HG02973 (cell line): ENCODE measurements around the gene PRKCB.

Experiments
- ATAC-seq: cut with Tn5 transposase; IDR thresholded peaks from one replicate; pipeline ENCODE4 v1.9.1; 2021; ENCODE audit warnings: moderate library complexity; ENCODE audit not compliant: unreplicated experiment

Gene PRKCB

GRCh38 chr16:23835390-23836077, at the start of gene PRKCB:
Gene PRKCB (plus strand): TSS chr16:23835983.
- peak; percentile 68 for ATAC-seq

GRCh38 chr16:23786964-23787561, 48.7 kb upstream of the PRKCB start:
- ATAC-seq: no peak

DNA sequence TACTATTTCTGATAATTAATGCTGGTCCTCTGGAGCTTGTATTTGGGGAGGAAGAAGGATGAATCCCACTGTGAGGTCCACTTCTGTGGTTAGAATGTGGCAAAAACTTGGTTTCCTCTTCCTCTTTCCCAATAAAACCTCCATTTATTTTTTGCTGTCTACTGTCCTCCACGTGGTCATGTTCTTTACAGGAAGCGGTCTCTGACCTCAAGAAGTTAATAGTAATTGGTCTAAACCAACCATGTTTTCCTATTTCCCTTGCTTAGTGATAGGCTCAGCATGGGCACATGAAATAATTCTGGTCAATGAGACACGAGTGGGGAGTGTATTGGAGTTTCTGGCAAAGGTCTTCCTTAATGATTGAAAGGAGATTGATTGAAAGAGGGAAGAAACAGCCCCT, 47.1 kb upstream of the PRKCB start:
- no peak for ATAC-seq

GRCh38 chr16:23795378-23795777, 40.4 kb upstream of the PRKCB start:
- ATAC-seq: no peak

- no peak for ATAC-seq
These were observed 38.8 kb upstream of the PRKCB start for GRCh38 chr16:23796941-23797340.

DNA sequence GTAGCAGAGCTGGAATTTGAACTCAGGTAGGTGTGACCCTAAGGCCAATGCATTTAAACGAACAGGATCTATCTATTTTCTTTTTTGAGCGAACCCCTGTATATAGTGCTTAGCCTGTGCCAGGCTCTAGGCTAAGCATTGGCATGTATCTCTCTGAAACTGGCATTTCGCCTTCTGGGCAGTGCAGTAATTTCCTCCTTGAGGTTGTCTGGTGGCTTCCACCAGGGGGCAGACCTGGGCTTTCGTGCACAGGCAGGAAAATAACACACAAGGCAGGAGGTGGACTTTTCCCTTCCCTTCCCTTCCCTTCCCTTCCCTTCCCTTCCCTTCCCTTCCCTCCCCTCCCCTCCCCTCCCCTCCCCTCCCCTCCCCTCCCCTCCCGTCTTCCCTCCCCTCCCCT, 34.4 kb upstream of the PRKCB start:
- no peak for ATAC-seq

GRCh38 chr16:23802776-23803175, 33.0 kb upstream of the PRKCB start:
- no peak for ATAC-seq

DNA sequence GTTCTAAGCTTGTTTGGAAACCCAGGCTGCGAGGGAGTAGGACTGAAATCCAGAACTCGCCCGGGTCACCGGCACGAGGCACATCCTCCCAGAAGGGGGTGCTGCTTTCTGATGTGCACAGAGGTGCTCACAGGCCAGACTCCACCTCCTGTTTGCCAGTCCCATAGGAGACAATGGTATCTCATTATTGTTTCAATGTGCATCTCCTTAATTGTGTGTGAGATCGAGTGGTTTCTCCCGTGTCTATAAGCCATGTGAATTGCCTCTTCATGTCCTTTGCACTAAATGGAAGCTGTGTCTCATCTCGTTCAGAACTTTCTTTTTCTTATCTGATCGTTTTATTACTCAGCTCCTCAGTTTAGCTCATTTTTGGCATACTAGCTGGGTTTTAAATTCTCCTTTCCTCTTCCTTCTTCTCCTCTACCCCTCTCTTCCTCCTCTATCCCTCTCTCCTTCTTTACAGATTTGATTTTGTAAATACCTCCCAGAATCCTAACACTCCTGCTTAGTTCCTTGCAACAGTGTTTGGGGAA, 32.1 kb upstream of the PRKCB start:
- peak; percentile 71 for ATAC-seq

GRCh38 chr16:23807028-23807427, 28.8 kb upstream of the PRKCB start:
- ATAC-seq: no peak

GRCh38 chr16:23821467-23821866, 14.3 kb upstream of the PRKCB start:
- ATAC-seq: no peak

DNA sequence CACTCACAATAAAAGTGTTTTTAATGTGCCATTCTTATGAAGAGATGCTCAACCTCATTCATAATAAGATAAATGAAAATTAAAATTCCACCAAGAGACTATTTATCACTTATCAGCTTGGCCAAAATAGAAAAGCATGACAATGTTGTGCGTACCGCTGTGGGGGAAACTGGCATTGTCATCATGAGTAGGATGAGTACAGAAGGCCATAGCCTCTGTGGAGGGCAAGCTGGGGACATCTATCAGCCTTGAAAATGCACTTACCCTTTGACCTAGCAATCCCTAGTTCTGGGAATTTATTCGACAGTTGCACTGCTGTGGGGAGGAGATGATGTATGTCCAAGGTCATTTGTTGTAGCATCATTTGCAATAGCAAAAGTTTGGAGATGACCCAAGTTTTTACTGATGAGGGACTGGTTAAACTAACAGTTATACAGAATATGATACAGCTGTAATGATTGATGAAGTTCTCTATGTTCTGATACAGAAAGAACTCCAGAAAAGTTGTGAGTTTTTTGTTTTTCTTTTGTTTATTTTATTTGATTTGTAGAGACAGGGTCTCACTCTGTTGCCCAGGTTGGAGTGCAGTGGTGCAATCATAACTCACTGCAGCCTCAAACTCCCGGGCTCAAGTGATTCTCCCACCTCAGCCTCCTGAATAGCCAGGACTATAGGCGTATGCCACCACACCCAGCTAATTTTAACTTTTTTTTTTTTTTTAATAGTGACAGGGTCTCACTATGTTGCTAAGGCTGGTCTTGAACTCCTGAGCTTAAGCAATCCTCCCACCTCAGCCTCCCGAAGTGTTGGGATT, 13.7 kb upstream of the PRKCB start:
- ATAC-seq: no peak

GRCh38 chr16:23823475-23824384, 12.1 kb upstream of the PRKCB start:
- no peak for ATAC-seq

DNA sequence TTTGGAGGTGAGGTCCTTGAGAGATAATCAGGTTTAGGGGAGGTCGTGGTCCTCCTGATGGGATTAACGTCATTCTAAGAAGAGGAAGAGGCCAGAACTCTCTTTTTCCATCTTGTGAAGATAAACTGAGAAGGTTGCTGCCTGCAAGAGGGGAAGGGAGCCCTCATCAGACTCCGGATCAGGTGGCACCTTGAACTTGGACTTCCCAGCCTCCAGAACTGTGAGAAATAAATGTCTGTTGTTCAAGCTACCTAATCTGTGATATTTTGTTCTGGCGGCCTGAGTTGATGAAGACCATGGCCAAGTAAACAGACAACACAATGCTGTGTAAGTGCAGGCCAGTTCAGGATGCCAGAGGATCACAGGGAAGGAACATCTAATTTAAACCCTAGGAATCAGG, 10.9 kb upstream of the PRKCB start:
- ATAC-seq: no peak

DNA sequence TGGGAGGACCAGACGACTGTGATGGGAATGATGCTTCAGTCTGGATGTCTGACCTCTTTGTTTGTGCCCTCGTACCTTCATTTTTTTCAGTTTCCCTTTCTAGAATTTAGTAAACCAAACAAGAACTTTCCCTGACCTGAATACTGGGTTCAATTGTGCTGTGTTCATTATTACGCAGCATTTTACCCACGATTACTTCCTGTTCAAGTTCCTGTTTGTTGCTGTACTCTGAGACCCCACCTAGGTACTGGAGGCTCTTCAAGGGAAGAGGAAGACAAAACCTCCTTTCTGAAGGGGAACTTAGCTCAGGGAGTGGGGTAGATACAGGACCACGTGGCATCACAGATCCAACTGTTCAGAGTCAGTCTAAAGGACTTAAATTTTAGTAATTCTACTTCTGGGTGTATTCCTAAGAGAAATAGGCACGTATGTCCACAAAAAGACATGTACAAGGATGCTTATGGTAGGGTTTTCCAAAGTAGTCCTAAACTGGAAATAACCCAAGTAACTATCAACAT, 9.2 kb upstream of the PRKCB start:
- ATAC-seq: no peak

DNA sequence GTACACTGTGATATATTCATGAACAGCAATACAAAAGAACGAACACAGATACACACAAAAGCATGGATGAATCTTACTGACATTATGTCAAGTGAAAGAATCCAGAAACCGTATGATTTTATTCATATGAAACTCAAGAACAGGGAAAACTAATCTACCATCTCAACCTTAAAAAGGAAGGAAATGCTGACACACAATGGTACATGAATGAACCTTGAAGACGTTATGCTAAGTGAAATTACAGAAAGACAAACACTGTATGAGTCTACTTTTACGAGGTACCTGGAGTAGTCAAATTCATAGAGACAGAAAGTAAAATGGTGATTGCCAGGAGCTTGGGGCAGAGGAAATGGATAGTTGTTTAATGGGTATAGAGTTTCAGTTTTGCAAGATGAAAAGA, 8.7 kb upstream of the PRKCB start:
- ATAC-seq: no peak

DNA sequence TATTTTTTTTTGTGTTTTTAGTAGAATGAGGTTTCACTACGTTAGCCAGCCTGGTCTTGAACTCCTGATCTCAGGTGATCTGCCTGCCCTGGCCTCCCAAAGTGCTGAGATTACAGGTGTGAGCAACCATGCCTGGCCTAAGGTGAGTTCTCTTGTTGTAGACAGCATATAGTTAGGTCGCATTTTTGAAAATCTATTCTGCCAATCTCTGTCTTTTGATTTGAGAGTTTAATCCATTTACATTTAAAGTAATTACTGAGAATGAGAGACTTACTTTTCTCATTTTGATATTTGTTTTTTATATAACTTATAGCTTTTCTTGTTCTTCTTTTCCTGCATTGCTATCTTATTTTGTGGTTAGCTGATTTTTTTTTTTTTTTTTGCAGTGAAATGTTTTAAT, 6.3 kb upstream of the PRKCB start:
- no peak for ATAC-seq

GRCh38 chr16:23830276-23830675, 5.5 kb upstream of the PRKCB start:
- no peak for ATAC-seq

DNA sequence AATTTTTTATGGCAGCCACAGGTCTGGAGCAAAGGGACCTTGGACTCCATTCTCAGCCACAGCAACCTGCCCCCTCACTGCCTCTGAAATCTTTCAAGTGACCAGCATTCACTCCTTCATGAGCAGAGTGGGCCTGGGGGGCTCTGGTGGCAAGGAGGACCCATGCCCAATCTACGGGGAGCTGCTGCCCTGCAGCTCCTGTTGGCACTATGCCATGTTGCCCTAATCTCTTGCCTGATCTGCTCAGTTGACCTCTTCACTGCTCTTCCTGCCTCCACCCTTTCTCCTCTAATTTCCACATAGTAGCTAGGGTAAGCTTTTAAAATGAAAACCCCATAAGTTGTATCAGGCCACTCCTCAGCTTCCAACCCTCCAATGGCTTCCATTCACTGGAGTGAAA, 2.9 kb upstream of the PRKCB start:
- no peak for ATAC-seq

GRCh38 chr16:23833504-23833903, 2.3 kb upstream of the PRKCB start:
- no peak for ATAC-seq

GRCh38 chr16:23833960-23834685, 1.7 kb upstream of the PRKCB start:
- ATAC-seq: no peak
